T-helper 1 cell treated with Interleukin-12 subunit alpha and Interleukin-12 subunit beta and Interleukin-4 antibody, amounts not matched to agents 30 ng/mL and 1 ng/mL, for 36 hours (primary cell): ENCODE data around the gene ADGRD1. TPM values are rescaled to one million over a fixed set of nuclear protein-coding genes. Genes with fewer than 3 reads are reported as not detected.
"Not testable (repeated sequence)": the region's sequence is repeated elsewhere in the genome, so short reads cannot be mapped to it uniquely, and the experiment has no call there.

Source experiments
- intact Hi-C: fragments of 100-400 bp; cut with micrococcal nuclease; formaldehyde crosslinking; loops from one replicate; pipeline ENCODE4 v1.15.1; 2024
- total RNA-seq: library from RNA; stranded (reverse); gene quantifications from 2 replicates; pipeline ENCODE4 v1.2.3, GENCODE V29; 2022

Gene ADGRD1
- total RNA-seq, 1 donor from 2014 or later = 0.54 TPM

- intact Hi-C loops = no loop called here
These were observed 29.8 kb downstream of the ADGRD1 start for GRCh38 chr12:130983328-130984017.

GRCh38 chr12:130984183-130985058 lies 30.7 kb downstream of the ADGRD1 start:
- intact Hi-C loops = no loop called here

GRCh38 chr12:130987151-130987931 lies 33.6 kb downstream of the ADGRD1 start:
- intact Hi-C loops = no loop called here

- intact Hi-C loops = no loop called here
These were observed 34.6 kb downstream of the ADGRD1 start for GRCh38 chr12:130988261-130988660.

GRCh38 chr12:130988751-130989150 lies 35.0 kb downstream of the ADGRD1 start:
- intact Hi-C loops = no loop called here

- intact Hi-C loops = no loop called here
These were observed 35.7 kb downstream of the ADGRD1 start for GRCh38 chr12:130989391-130989790.

- intact Hi-C loops = no loop called here
These were observed 36.3 kb downstream of the ADGRD1 start for GRCh38 chr12:130990034-130990433.

- intact Hi-C loops = no loop called here
These were observed 38.7 kb downstream of the ADGRD1 start for GRCh38 chr12:130992448-130992847.

GRCh38 chr12:130992979-130993538 lies 39.4 kb downstream of the ADGRD1 start:
- intact Hi-C loops = no loop called here

GRCh38 chr12:130993759-130994670 lies 40.3 kb downstream of the ADGRD1 start:
- intact Hi-C loops = no loop called here

GRCh38 chr12:130994821-130995375 lies 41.2 kb downstream of the ADGRD1 start:
- intact Hi-C loops = no loop called here

- intact Hi-C loops = not testable (repeated sequence)
These were observed 41.8 kb downstream of the ADGRD1 start for GRCh38 chr12:130995386-130995969.

- intact Hi-C loops = no loop called here
These were observed 44.4 kb downstream of the ADGRD1 start for GRCh38 chr12:130998136-130998535.

GRCh38 chr12:131000000-131000486 lies 46.3 kb downstream of the ADGRD1 start:
- intact Hi-C loops = no loop called here

GRCh38 chr12:131001493-131001892 lies 47.8 kb downstream of the ADGRD1 start:
- intact Hi-C loops = no loop called here

- intact Hi-C loops = no loop called here
These were observed 48.5 kb downstream of the ADGRD1 start for GRCh38 chr12:131002216-131002631.

- intact Hi-C loops = no loop called here
These were observed 49.5 kb downstream of the ADGRD1 start for GRCh38 chr12:131003036-131003715.

GRCh38 chr12:131003716-131004045 lies 50.0 kb downstream of the ADGRD1 start:
- intact Hi-C loops = no loop called here

- intact Hi-C loops = no loop called here
These were observed 50.5 kb downstream of the ADGRD1 start for GRCh38 chr12:131004166-131004565.
